DND-41 (cell line): ENCODE results near the gene GIPC1.
"Not testable (repeated sequence)": the region's sequence is repeated elsewhere in the genome, so short reads cannot be mapped to it uniquely, and the experiment has no call there.

Experiments used
- CTCF ChIP-seq: IDR thresholded peaks from 2 replicates; pipeline ENCODE4 v1.5.1; 2012; ENCODE audit warnings: borderline replicate concordance, low read length, moderate library complexity, mild to moderate bottlenecking; ENCODE audit not compliant: poor library complexity, severe bottlenecking; ENCODE audit errors: extremely low read depth
- EZH2 ChIP-seq: IDR thresholded peaks from 3 replicates; pipeline ENCODE4 v1.6.1; 2012; ENCODE audit warnings: borderline replicate concordance, low read depth, mild to moderate bottlenecking, moderate library complexity, low read length, inconsistent platforms; ENCODE audit not compliant: severe bottlenecking

- TF ChIP-seq EZH2, CTCF: not testable (repeated sequence)
Observed at GRCh38 chr19:14462401-14462800, 33.5 kb downstream of the GIPC1 start.
